ENCODE measurements around the gene C3orf20.

DNA sequence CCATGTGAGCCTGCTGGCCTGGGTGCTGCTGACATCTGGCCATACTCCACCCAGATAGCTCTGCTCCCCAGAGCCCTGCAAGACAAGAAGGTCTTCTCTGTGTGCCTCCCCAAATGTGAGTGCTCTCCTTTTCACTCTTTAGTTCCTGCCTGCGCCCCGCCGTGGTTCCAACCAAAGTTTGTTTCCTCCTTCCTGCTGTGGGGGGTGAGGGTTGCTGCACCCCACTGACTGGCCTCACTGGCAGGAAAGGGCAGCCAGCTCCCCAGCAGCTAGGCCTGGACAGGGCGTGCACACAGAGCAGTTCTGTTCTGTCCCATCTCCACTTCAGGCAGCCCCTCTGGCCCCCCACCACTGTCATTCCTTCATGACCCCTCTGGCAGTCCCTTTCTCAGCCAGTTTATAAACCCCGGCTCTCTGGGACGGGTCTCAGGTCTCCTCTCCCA lies 28.8 kb upstream of the C3orf20 start:
- TF ChIP-seq YY1 (IDR thresholded peaks at IDR 0.05; ENCODE audit: insufficient read depth, insufficient read length) = no peak
- no peak for TF ChIP-seq SUZ12 (IDR thresholded peaks at IDR 0.05; ENCODE audit: extremely low read depth, insufficient read depth, insufficient read length)
- TF ChIP-seq ZNF274 (IDR thresholded peaks at IDR 0.05; ENCODE audit: low read depth, low read length) = no peak
